Measurements from ENCODE around the gene MCM7.

Gene MCM7

DNA sequence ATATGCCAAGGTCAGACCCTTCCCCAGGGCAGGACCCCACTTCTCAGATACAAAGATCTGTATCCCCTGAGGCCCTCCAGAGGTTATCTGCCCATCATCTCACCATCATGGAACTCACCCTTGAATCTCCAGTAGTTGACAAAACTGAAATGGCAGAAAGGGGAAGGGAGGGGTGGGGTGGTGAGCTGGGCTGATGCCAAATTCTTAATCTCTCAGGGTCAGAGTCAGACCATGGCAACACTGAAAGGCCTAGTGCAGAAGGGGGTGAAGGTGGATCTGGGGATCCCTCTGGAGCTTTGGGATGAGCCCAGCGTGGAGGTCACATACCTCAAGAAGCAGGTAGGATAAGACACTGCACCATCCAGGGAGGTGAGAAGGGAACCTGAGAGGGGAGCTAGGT lies 21.4 kb upstream of the MCM7 start:
- Histone ChIP-seq H3K9me3 (ENCODE audit: insufficient read depth, low read length) (no peaks in the 10 kb centered on the region), H3K79me2 (ENCODE audit: insufficient read depth, low read length) (peaks cover 24% of the 10 kb centered on the region), H3K36me3 (ENCODE audit: low read length) (no peaks in the 10 kb centered on the region), H3K9ac (ENCODE audit: low read length) (no peak overlapping the region), H3K9me2 (replicated peaks; ENCODE audit: insufficient read depth, low read length) (no peaks in the 10 kb centered on the region), H3K27me3 (ENCODE audit: low read length) (no peaks in the 10 kb centered on the region), H3F3A (ENCODE audit: insufficient read depth) (peaks cover 27% of the 10 kb centered on the region), H3K4me3 (ENCODE audit: insufficient read depth, low read length, poor library complexity, severe bottlenecking) (no peak overlapping the region), H2AFZ (ENCODE audit: low read depth, low read length, severe bottlenecking) (no peak overlapping the region), H3K27ac (ENCODE audit: low read depth, low read length) (no peak overlapping the region), H3K4me2 (ENCODE audit: low read depth, low read length, poor library complexity, severe bottlenecking) (no peak overlapping the region), H4K20me1 (ENCODE audit: low read depth, low read length) (no peaks in the 10 kb centered on the region)
- TF ChIP-seq EZH2phosphoT487 (conservative IDR thresholded peaks at IDR 0.05; ENCODE audit: low read length): no peak
- TF ChIP-seq, protein P1, sequence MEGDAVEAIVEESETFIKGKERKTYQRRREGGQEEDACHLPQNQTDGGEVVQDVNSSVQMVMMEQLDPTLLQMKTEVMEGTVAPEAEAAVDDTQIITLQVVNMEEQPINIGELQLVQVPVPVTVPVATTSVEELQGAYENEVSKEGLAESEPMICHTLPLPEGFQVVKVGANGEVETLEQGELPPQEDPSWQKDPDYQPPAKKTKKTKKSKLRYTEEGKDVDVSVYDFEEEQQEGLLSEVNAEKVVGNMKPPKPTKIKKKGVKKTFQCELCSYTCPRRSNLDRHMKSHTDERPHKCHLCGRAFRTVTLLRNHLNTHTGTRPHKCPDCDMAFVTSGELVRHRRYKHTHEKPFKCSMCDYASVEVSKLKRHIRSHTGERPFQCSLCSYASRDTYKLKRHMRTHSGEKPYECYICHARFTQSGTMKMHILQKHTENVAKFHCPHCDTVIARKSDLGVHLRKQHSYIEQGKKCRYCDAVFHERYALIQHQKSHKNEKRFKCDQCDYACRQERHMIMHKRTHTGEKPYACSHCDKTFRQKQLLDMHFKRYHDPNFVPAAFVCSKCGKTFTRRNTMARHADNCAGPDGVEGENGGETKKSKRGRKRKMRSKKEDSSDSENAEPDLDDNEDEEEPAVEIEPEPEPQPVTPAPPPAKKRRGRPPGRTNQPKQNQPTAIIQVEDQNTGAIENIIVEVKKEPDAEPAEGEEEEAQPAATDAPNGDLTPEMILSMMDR (IDR thresholded peaks at IDR 0.05; ENCODE audit: insufficient read depth, low read length, poor library complexity, severe bottlenecking): no peak

DNA sequence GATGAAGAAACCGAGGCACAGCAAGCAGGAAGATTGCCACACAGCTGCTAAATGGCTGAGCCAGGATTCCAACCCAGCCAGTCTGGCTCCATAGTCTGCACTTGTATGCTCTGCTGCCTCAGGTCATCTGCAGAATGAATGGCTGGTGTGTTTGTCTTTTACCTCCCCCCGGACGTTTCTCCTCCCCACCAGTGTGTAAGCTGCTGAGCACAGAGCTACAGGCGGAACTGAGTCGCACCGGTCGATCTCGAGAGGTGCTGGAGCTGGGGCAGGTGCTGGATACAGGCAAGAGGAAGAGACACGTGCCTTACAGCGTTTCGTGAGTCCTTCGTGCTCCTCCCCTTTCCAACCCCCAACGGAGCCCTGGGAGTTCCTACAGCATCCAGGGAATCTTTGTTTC lies 20.9 kb upstream of the MCM7 start:
- Histone ChIP-seq H3F3A (ENCODE audit: insufficient read depth) (peaks cover 27% of the 10 kb centered on the region), H3K9me2 (replicated peaks; ENCODE audit: insufficient read depth, low read length) (no peaks in the 10 kb centered on the region), H3K36me3 (ENCODE audit: low read length) (no peaks in the 10 kb centered on the region), H3K9me3 (ENCODE audit: insufficient read depth, low read length) (no peaks in the 10 kb centered on the region), H3K4me3 (ENCODE audit: insufficient read depth, low read length, poor library complexity, severe bottlenecking) (no peak overlapping the region), H3K79me2 (ENCODE audit: insufficient read depth, low read length) (peaks cover 24% of the 10 kb centered on the region), H3K4me2 (ENCODE audit: low read depth, low read length, poor library complexity, severe bottlenecking) (no peak overlapping the region), H2AFZ (ENCODE audit: low read depth, low read length, severe bottlenecking) (no peak overlapping the region), H3K27me3 (ENCODE audit: low read length) (no peaks in the 10 kb centered on the region), H3K27ac (ENCODE audit: low read depth, low read length) (no peak overlapping the region), H3K9ac (ENCODE audit: low read length) (no peak overlapping the region), H4K20me1 (ENCODE audit: low read depth, low read length) (no peaks in the 10 kb centered on the region)
- TF ChIP-seq EZH2phosphoT487 (conservative IDR thresholded peaks at IDR 0.05; ENCODE audit: low read length): no peak
- TF ChIP-seq, protein P1 (IDR thresholded peaks at IDR 0.05; ENCODE audit: insufficient read depth, low read length, poor library complexity, severe bottlenecking): no peak

DNA sequence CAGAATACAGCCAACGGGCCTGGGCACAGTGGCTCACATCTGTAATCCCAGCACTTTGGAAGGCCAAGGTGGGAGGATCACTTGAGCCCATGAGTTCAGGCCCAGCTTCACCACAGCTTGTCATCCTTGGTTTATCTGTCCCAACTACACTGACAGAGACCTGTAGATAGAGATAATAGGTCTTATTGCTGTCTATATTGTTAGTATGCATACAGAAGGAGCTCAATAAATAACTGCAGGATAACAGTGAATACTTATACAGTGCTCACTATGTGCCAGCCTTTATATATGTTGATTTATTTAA lies 19.5 kb upstream of the MCM7 start:
- Histone ChIP-seq H4K20me1 (ENCODE audit: low read depth, low read length) (no peaks in the 10 kb centered on the region), H3K4me3 (ENCODE audit: insufficient read depth, low read length, poor library complexity, severe bottlenecking) (peak overlapping the region; percentile 98), H3K4me2 (ENCODE audit: low read depth, low read length, poor library complexity, severe bottlenecking) (peak overlapping the region; percentile 73), H3K9ac (ENCODE audit: low read length) (peak overlapping the region; percentile 79), H3K36me3 (ENCODE audit: low read length) (no peaks in the 10 kb centered on the region), H3K27me3 (ENCODE audit: low read length) (no peaks in the 10 kb centered on the region), H2AFZ (ENCODE audit: low read depth, low read length, severe bottlenecking) (no peak overlapping the region), H3K27ac (ENCODE audit: low read depth, low read length) (peak overlapping the region; percentile 69), H3K9me3 (ENCODE audit: insufficient read depth, low read length) (no peaks in the 10 kb centered on the region), H3K79me2 (ENCODE audit: insufficient read depth, low read length) (peaks cover 17% of the 10 kb centered on the region), H3K9me2 (replicated peaks; ENCODE audit: insufficient read depth, low read length) (no peaks in the 10 kb centered on the region), H3F3A (ENCODE audit: insufficient read depth) (peaks cover 20% of the 10 kb centered on the region)
- TF ChIP-seq, protein P1 (IDR thresholded peaks at IDR 0.05; ENCODE audit: insufficient read depth, low read length, poor library complexity, severe bottlenecking): no peak
- no peak for TF ChIP-seq EZH2phosphoT487 (conservative IDR thresholded peaks at IDR 0.05; ENCODE audit: low read length)

Data from SU-DHL-6 (cell line).